Activated CD8-positive, alpha-beta T cell treated with anti-CD3 and anti-CD28 coated beads for 36 hours (primary cell): ENCODE results near the gene LGI1. TPM values are rescaled to one million over a fixed set of nuclear protein-coding genes. Genes with fewer than 3 reads are reported as not detected.

Experiments
- ATAC-seq: fragments of 200-7000 bp; cut with Tn5 transposase; one replicate; pipeline ENCODE4 v1.10.0; 2021; ENCODE audit warnings: mild to moderate bottlenecking, moderate library complexity
- CTCF ChIA-PET: fragments of 350-600 bp; sonication (Branson Sonifier 250); formaldehyde crosslinking; loops from one replicate; lab custom pipeline; 2021; ENCODE audit warnings: antibody characterized with exemption; lab: Charles Lee
- POLR2A ChIA-PET: fragments of 350-600 bp; sonication (Branson Sonifier 250); formaldehyde crosslinking; loops from one replicate; lab custom pipeline; 2021; ENCODE audit warnings: antibody characterized with exemption; lab: Charles Lee
- DNase-seq: peaks from one replicate; pipeline ENCODE4 v3.0.0-alpha.2; 2020
- H3K27ac Mint-ChIP-seq: one replicate; pipeline ENCODE4 v1.8.0; 2021; ENCODE audit warnings: mild to moderate bottlenecking, mixed read lengths
- H3K27me3 Mint-ChIP-seq: one replicate; pipeline ENCODE4 v1.8.0; 2021; ENCODE audit warnings: mixed read lengths
- H3K36me3 Mint-ChIP-seq: one replicate; pipeline ENCODE4 v1.8.0; 2021; ENCODE audit warnings: low read depth, mixed read lengths
- H3K4me1 Mint-ChIP-seq: one replicate; pipeline ENCODE4 v1.8.0; 2021; ENCODE audit warnings: low read depth, mixed read lengths
- H3K4me3 Mint-ChIP-seq: one replicate; pipeline ENCODE4 v1.8.0; 2021; ENCODE audit warnings: mild to moderate bottlenecking, moderate library complexity, mixed read lengths
- H3K9me3 Mint-ChIP-seq: one replicate; pipeline ENCODE4 v1.8.0; 2021; ENCODE audit warnings: mixed read lengths
- intact Hi-C: fragments of 100-400 bp; cut with micrococcal nuclease; formaldehyde crosslinking; loops from one replicate; pipeline ENCODE4 v1.10.0; 2022
- total RNA-seq, 2 experiments: library from RNA; stranded (reverse); gene quantifications; one replicate each; pipeline ENCODE4 v1.2.3, GENCODE V29; 2021
- TF ChIP-seq, protein P1 (sequence below): fragments of 200-600 bp; IDR thresholded peaks from one replicate; pipeline ENCODE4 v1.8.0; 2022; ENCODE audit warnings: antibody characterized with exemption, mild to moderate bottlenecking

Gene LGI1
- total RNA-seq, 2 experiments from 2014 or later: not detected

DNA sequence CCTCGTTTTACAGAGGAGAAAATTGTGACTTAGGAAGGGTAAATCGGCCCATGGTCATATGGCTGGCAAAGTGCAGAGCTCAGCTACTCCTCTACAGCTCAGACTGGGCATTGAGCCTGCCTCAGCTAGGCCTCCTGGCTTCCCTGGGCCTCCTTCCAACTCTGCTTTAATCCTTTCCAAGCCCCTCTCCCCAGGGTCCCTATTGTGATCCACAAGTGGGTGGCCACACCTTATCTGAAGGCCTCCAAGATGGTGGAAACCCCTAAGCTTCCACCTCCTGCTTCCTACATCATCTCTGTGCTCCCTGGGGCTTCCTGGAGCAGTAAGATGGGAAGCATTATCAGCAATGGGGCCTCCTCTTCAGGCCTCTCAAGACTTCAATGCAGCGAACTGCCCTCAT, 3.0 kb upstream of the LGI1 start:
- H3K27me3 Mint-ChIP-seq: peaks cover 33% of the 10 kb centered on the region
- H3K27ac Mint-ChIP-seq: no peak overlapping the region
- POLR2A ChIA-PET: no interaction called here
- TF ChIP-seq, protein P1, sequence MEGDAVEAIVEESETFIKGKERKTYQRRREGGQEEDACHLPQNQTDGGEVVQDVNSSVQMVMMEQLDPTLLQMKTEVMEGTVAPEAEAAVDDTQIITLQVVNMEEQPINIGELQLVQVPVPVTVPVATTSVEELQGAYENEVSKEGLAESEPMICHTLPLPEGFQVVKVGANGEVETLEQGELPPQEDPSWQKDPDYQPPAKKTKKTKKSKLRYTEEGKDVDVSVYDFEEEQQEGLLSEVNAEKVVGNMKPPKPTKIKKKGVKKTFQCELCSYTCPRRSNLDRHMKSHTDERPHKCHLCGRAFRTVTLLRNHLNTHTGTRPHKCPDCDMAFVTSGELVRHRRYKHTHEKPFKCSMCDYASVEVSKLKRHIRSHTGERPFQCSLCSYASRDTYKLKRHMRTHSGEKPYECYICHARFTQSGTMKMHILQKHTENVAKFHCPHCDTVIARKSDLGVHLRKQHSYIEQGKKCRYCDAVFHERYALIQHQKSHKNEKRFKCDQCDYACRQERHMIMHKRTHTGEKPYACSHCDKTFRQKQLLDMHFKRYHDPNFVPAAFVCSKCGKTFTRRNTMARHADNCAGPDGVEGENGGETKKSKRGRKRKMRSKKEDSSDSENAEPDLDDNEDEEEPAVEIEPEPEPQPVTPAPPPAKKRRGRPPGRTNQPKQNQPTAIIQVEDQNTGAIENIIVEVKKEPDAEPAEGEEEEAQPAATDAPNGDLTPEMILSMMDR: no peak
- peaks cover 6% of the 10 kb centered on the region for H3K4me1 Mint-ChIP-seq
- ATAC-seq (no peak), DNase-seq (no peak)
- no peaks in the 10 kb centered on the region for H3K36me3 Mint-ChIP-seq
- CTCF ChIA-PET: no interaction called here
- H3K4me3 Mint-ChIP-seq: no peak overlapping the region
- intact Hi-C loops: no loop called here
- H3K9me3 Mint-ChIP-seq: no peaks in the 10 kb centered on the region

DNA sequence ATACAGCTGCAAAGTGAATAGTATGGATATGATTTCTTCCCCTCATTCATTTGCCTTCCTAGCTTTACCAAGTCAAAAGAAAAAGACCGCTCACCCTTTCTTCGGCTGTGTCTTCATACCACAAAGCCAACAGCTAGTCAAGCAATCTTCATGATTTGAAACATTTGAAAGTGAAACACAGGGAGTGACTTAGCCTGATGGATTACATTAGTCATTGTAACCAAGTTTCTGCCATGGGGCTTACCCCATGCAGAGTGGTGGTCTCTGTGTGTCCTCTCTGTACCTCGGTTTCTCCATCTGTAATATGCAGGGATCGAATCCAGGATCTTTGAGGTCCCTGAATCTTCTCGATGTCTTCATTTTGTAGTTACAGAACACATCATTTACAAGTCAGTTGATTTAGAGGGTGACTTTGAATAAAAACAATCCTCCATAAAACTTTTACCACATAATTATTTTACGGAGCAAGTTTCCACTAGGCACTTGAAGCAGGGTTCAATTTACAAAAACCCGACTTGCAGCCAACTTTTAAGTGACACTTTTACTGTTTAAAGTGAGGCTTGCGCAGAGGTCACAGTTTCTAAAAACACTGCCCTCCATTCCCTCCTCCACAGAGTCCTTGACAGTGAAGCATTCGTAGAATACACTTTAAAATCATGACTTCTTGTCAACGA, 2.2 kb upstream of the LGI1 start:
- Mint-ChIP-seq H3K4me3 (no peak overlapping the region), H3K27ac (no peak overlapping the region), H3K27me3 (peaks cover 37% of the 10 kb centered on the region), H3K9me3 (no peaks in the 10 kb centered on the region), H3K4me1 (peaks cover 6% of the 10 kb centered on the region), H3K36me3 (no peaks in the 10 kb centered on the region)
- ATAC-seq: no peak
- ChIA-PET POLR2A (no interaction called here), CTCF (no interaction called here)
- no peak for DNase-seq
- TF ChIP-seq, protein P1: no peak
- intact Hi-C loops: no loop called here

DNA sequence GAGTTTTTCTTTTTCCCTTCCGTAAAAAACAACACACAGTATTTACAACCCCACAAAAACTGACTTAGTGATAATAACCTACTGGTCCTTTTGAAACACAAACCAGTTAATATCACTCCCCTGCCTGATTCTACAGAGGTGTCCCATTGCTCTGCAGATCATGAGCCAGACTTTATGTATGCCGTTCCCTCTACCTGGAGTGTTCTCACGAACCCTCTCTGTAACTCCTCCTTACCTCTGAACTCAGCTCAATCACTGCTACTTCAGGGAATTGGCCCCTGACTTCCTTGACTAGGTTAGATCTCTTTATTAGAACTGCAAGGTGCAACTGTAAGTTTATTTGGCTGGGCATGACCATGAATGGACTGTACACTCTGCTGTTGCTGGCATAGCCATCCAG, 1.6 kb upstream of the LGI1 start:
- no peak overlapping the region for H3K27ac Mint-ChIP-seq
- intact Hi-C loops: no loop called here
- no peak overlapping the region for H3K4me3 Mint-ChIP-seq
- peaks cover 6% of the 10 kb centered on the region for H3K4me1 Mint-ChIP-seq
- no peaks in the 10 kb centered on the region for H3K36me3 Mint-ChIP-seq
- TF ChIP-seq, protein P1: no peak
- H3K27me3 Mint-ChIP-seq: peaks cover 39% of the 10 kb centered on the region
- ATAC-seq: no peak
- ChIA-PET POLR2A (no interaction called here), CTCF (no interaction called here)
- no peak for DNase-seq
- no peaks in the 10 kb centered on the region for H3K9me3 Mint-ChIP-seq

DNA sequence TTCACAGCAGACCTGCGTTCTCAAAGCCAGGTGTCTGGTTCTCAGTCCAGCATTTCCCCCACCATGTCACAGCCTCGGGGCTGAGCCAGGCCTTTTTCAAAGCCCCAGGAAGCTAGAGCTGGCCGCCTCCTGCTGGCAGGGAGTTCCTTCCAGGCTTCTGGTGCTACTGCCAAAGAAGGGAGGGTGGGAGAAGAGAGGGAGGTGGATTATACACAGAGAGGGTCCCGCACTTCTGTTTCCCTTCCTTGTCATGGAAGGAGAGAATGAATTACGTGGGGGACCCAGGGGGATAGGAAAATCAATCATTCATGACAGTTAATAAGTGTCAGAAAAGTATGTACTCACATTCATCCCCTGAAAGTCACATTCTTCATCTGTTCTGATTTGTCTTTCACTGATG, 600 bp upstream of the LGI1 start:
- ChIA-PET CTCF (no interaction called here), POLR2A (no interaction called here)
- Mint-ChIP-seq H3K27ac (no peak overlapping the region), H3K36me3 (no peaks in the 10 kb centered on the region), H3K4me3 (no peak overlapping the region), H3K27me3 (peaks cover 39% of the 10 kb centered on the region), H3K4me1 (peaks cover 6% of the 10 kb centered on the region), H3K9me3 (no peaks in the 10 kb centered on the region)
- ATAC-seq (no peak), DNase-seq (no peak)
- intact Hi-C loops: no loop called here
- TF ChIP-seq, protein P1: no peak

DNA sequence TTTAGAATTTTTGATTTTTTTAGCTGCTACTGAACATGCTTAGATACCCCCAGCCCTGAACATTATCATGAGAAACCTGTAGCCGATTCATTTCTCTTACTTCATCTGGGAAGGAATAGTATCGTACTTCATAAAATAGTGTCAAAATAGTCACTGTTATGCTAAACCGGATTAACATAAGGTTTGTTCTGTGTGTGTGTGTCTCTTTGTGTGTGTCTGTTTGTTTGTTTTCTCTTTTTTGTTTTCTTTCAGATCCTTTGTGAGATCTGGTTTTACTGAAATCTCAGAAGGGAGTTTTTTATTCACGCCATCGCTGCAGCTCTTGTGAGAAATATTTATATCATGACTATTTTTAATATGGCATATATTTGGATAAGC, 761 bp downstream of the LGI1 start:
- Mint-ChIP-seq H3K27me3 (peaks cover 38% of the 10 kb centered on the region), H3K4me3 (no peak overlapping the region), H3K4me1 (peaks cover 6% of the 10 kb centered on the region), H3K36me3 (no peaks in the 10 kb centered on the region), H3K9me3 (no peaks in the 10 kb centered on the region), H3K27ac (no peak overlapping the region)
- CTCF ChIA-PET: no interaction called here
- intact Hi-C loops: no loop called here
- POLR2A ChIA-PET: interaction anchor here (0.6 kb wide), 1 partner anchor 165 kb away, joined by 3 read pairs; no protein-coding TSS in a partner anchor
- DNase-seq (no peak), ATAC-seq (no peak)
- TF ChIP-seq, protein P1: no peak
